NCI-H446 (cell line): Measurements from ENCODE around the gene WWC1.

ENCODE experiments used
- DNase-seq, 2 experiments: peaks; one replicate each; lab custom pipeline; 2025; lab: John Stamatoyannopoulos, UW

Gene WWC1

GRCh38 chr5:168364151-168364661, 72.8 kb downstream of the WWC1 start:
- DNase-seq: no peak

DNA sequence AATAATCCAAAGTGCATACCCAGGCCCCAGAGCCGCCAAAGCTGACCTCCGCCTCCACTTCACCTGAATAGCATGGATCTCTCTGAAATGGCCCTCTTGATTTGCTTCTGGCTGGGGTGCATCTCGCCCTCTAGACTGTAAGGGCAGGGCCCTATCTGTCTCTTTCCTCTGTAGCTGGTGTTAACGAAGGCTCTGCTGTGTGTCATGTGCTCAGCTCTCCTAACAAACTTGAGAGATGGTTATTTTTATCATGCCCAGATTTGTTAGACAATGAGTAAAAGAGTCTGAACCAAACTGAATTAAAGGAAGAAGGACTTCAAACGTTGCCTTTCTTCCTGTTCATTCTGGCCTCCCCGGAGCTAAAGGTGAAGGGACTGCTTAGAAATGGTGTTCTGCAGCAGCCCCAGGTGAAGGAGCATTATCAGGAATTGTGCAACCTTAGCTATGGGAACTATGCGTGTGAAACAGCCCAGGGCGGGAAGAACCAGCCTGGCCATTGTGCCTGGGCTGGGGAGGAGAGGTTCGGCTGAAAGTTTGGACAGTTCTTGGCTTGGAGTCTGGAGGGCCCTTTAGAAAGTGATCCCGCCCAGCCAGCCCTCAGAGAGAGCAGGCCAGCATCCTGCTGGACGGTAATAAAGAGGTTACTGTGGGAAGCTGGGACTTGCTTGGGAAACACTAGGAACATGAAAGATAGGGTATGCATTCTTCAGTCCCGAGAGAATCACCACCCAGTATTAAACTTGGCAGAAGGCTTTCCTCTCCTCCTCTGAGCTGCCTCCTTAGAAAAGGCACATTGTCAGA, 73.5 kb downstream of the WWC1 start:
- no peak for DNase-seq

- DNase-seq: no peak
Measured at GRCh38 chr5:168365581-168366081, 74.2 kb downstream of the WWC1 start.

DNA sequence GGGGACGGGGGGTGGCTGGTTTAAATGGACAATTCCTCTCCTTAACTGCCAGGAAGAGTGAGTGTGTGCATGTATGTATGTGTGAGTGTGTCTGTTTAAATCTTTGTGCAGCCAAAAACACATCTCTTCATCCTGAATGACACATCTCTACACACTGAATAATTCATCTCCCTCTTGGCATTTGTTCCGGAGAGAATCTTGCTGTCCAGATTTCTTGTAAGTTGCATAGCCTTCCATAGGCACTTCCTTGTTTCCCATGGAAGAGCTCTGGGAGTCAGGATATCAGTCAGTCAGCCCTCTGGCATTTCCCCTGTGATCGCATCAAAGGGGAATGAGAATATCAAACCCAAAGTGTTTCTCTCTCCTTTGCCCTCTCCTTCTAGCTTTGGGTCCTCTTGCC, 74.7 kb downstream of the WWC1 start:
- DNase-seq: no peak

GRCh38 chr5:168368854-168369253, 77.4 kb downstream of the WWC1 start:
- DNase-seq: no peak

GRCh38 chr5:168370831-168371230, 79.4 kb downstream of the WWC1 start:
- no peak for DNase-seq

- DNase-seq: no peak
Measured at GRCh38 chr5:168372356-168372946, 81.0 kb downstream of the WWC1 start.

DNA sequence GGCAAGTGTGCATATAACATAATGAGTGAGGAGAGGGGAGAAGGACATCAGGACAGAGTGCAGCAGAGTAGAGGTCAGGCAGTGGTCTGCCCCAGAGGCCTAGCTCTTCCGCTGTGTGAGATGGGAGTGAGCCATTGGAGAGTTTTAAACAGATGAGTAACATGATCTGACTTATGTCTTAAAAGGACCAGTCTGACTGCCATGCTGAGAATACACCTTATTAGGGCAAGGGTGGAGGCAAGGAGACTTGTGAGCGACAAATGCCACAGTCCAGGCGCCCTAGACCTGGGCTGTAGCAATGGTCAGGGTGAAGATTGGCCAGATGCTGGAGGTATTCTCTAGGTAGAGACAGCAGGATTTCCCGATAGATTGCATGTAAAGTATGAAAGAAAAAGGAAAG, 83.1 kb downstream of the WWC1 start:
- DNase-seq: no peak

DNA sequence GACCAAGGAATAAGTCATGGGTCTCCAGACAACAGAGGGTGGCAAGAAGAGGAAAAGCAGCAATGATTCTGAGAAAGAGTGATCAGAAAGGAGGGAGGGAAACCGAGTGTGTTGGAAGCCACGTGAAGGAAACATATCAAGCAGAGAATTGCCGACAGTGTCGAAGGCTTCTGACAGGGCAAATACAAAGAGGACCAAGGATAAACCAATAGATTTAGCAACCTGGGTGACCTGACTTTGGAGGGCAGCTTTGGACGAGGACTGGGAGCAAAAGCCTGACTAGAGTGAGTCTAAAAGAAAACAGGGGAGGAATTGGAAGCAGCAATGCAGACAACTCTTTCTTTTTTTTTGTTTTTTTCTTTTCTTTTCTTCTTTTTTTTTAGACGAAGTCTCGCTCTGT, 83.8 kb downstream of the WWC1 start:
- DNase-seq: no peak

GRCh38 chr5:168377525-168377924, 86.1 kb downstream of the WWC1 start:
- no peak for DNase-seq

DNA sequence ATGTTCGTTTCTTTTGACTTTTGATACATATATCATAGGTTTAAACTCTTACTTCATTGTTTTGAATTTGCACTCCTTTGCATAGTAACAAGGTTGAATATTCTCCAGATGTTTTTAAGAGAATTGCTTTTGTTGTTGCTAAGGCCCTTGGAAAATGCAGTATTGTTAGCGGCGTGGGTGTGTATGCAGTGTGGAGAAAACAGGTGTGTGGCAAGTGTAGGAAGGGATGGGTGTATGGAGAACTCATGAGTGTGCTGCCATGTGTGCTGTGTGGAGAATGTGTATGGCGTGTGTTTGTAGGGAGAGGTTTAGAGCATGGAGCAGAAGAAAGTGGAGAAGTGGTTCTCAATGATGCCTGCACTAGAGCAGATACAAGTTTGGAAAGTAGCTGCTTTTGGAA, 87.3 kb downstream of the WWC1 start:
- DNase-seq: no peak

DNA sequence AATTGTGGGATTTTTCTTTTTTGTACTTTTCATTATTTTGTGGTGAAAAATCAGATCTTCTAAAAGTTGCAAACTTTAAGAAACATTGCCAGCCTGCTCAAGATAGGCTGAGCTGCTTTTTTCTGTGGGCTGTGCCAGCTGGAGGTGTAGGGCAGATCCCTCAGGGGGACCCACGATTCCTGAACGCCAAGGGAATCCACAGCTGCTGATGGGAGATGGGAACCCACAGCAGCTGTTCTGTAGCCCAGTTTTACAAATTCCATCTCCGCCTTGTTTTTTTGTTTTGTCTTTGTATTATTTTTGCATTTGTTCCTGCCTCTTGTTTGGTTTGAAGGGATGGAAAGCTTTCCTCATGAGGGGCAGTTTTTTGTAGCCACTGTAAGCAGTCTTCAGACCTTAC, 91.0 kb downstream of the WWC1 start:
- no peak for DNase-seq

DNA sequence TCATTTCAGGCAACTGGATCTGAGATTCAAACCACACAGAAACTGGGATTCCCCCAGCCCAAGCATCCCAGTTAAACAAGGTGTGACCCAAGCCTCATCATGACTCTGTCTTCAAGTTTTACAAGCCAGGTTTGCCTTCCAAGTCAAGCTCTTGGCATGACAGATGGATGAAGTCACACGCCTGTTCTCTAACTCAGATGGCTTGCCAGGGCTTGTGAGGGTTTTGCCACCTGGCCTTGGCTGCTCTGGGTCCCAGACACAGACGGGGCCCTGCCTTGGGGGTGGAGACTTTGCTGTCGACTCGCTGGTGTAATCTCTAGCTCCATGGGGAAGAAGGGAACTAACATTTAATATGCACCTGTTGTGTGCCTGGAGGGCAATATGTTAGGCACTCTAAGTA, 99.0 kb downstream of the WWC1 start:
- no peak for DNase-seq

DNA sequence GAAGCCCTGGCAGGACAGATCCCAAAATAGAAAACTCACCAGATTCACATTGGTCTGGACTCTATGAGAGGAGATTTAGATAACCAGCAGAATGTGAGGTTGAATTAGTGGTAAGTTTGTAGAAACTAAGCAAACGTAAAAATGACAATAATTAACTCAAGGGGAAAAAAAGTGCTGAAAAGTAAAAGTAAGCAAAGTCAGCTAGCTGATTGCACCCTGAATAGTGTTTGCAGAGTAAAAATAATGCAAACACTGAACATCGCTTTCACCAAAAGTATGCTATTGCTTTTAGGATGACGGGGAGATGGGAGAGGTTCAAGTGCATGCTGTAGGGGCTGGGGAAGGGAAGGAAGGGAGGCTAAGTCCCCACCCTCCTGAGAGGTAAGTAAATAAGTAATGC, 102.3 kb downstream of the WWC1 start:
- no peak for DNase-seq

DNA sequence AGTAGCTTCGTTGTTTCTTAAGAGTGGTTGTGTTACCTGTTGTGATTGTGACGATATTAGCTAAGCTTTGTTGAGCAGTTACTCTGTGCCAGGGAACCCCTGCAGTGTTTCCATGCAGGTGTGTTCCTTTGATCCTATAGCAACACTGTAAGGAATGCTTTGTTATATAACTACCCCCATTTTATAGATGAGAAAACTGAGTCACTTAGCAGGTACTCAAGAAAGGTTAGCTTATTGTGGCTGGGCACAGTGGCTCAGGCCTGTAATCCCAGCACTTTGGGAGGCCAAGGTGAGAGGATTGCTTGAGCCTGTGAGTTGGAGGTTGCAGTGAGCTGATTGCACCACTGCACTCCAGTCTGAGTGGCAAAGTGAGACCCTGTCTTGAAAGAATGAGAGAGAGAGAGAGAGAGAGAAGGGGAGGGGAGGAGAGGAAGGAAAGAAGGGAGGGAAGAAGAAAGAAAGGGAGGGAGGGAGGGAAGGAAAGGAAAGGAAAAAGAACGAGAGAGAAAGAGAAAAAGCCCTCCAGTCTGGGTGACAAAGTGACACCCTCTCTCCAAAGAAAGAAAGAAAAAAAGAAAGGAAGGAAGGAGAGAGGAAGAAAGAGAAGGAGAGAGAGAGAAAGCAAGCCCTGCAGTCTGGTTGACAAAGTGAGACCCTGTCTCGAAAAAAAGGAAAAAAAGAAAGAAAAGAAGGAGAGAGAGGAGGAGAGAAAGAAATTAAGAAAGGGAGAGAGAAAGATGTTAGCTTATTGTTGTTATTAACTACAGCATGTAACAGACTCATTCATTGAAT, 109.2 kb downstream of the WWC1 start:
- no peak for DNase-seq

- DNase-seq: no peak
Measured at GRCh38 chr5:168401226-168401625, 109.8 kb downstream of the WWC1 start.

DNA sequence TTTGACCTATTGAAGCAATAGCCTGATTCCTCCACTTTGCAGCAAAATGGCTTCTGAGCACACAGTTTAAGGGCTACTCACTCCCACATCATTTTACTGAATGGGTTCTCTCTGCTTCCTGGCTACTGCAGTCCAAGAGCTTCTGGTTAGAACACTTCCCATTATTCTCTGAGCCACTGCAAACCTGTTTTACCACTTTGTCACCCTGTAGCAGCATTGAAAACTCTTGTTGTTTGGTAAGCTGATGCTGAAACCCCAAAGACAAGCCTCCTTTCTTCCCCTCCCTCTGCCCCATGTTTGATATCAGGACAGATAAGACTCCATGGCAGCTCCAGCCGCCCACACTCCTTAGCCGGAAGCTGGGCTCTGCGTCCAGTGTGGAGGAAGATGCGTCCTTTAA, 110.4 kb downstream of the WWC1 start:
- DNase-seq: no peak

DNA sequence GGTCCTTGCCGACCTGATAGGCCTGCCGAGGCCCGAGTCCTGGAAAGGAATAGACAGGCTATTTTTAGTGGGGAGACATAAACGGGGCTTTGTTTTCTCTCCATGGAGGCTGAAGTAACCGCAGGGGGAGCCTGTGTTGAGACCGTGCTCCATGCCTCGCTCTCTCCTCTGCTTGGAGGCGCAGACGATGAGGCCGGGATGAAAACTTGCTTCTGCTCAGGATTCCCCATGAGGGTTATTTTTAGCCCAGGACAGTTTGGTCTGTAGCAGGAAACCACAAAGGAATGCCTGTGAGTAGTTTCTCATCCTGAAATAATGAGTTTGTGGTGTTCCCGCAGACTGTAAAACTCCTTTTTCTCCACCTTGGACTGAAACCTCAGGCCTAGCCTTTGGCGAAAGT, 112.9 kb downstream of the WWC1 start:
- no peak for DNase-seq

GRCh38 chr5:168407211-168407610, 115.8 kb downstream of the WWC1 start:
- no peak for DNase-seq

DNA sequence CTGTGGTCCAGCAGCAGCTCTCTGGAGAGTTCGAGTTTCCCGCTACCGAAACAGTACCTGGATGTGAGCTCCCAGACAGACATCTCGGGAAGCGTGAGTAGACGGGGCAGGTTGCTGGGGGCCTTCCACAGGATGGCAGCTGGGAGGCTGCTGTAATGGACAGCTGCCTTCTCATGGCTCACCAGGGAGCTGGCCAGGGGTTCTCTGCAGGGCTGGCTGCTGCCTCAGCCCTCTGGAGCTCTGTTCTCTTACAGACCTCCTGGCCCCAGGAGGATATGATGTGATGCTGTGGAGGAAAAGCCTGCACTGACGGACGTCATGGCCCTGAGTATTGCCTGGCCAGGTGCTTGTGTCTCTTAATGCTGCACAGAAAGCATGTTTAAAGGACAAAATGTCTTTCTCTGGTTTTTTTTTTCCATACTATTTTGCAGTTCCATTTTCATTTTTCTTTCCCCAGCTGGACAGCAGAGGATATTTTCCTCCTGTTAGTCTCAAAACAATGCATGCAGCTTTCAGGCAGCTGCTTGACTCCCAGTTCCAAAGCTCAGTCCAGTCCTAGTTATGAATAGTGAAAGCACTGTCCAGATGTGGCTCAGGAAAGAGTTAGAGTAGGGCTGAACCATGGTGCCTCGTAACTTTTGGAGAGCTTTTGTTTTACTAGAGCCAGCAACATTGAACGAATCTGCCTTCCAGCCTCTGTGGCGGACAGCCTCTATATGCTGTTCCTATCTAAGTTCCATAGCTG, 117.3 kb downstream of the WWC1 start:
- DNase-seq: no peak

DNA sequence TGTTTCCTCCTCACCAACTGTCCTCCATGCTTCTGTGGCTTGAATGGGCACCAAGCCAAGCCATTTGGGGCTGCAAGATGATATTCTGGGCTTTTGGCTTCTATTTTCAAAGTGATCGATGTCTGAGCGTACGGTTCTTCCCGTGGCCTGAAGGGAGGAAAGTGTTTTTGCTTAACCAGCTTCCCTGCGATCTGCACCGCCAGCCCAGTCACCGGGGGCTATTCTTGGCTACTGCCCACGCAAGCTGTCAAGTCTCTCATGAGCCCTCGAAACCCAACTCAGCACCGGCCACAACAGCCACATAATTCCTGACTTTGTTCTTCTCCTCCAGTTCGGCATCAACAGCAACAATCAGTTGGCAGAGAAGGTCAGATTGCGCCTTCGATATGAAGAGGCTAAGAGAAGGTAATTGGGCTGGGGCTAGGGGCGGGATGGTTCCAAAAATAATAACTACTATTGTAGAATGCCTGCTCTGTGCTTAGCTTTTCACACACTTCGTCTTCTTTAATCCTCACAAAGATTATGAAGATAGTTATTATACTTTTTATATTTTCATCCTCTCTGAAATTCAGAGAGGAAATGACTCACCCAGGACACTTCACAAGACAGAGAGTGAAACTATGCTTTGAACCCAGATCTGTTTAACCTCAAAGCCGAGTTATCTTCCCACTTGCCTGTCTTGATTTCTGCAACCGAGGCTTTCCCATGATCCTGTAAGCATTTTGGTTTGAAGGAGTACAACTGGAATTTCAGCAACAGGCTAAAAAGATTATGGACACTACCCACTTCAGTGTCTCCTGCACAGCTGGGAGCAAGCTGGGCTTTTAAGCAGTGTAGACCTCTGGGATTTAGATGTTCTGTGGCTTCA, 118.4 kb downstream of the WWC1 start:
- no peak for DNase-seq
